SU-DHL-6 (cell line): ENCODE data around the gene FOXI2.

ENCODE experiments used
- H2AFZ ChIP-seq: fragments of 200-600 bp; sonication (generic); 2 replicates; pipeline ENCODE4 v1.6.1; 2014; ENCODE audit warnings: low read depth, mild to moderate bottlenecking, moderate library complexity, mixed read lengths, antibody characterized with exemption, low read length; ENCODE audit not compliant: severe bottlenecking
- H3F3A ChIP-seq: fragments of 200-600 bp; shearing (Covaris generic); 2 replicates; pipeline ENCODE4 v1.6.0; 2016; ENCODE audit warnings: antibody characterized with exemption, mild to moderate bottlenecking; ENCODE audit not compliant: insufficient read depth
- H3K27ac ChIP-seq: fragments of 200-600 bp; sonication (generic); 2 replicates; pipeline ENCODE4 v1.5.1; 2016; ENCODE audit warnings: low read depth, mild to moderate bottlenecking, low read length, moderate library complexity, mixed read lengths
- H3K27me3 ChIP-seq: fragments of 200-600 bp; sonication (generic), shearing (Covaris generic); 2 replicates; pipeline ENCODE4 v1.6.0; 2014; ENCODE audit warnings: mild to moderate bottlenecking, low read length
- H3K36me3 ChIP-seq: fragments of 200-600 bp; sonication (generic); 2 replicates; pipeline ENCODE4 v1.6.1; 2014; ENCODE audit warnings: mild to moderate bottlenecking, low read length, mixed read lengths
- H3K4me2 ChIP-seq: fragments of 300-600, 200-600 bp; shearing (Covaris generic), sonication (generic); 2 replicates; pipeline ENCODE4 v1.6.0; 2014; ENCODE audit warnings: low read length, low read depth, mild to moderate bottlenecking; ENCODE audit not compliant: poor library complexity, severe bottlenecking
- H3K4me3 ChIP-seq: fragments of 200-600 bp; sonication (generic); 2 replicates; pipeline ENCODE4 v1.5.1; 2014; ENCODE audit warnings: antibody characterized with exemption, low read length, mild to moderate bottlenecking, mixed read lengths; ENCODE audit not compliant: insufficient read depth, poor library complexity, severe bottlenecking
- H3K79me2 ChIP-seq: fragments of 200-600 bp; sonication (generic); 2 replicates; pipeline ENCODE4 v1.6.1; 2014; ENCODE audit warnings: mild to moderate bottlenecking, low read length, moderate library complexity; ENCODE audit not compliant: insufficient read depth
- H3K9ac ChIP-seq: fragments of 200-600 bp; sonication (generic); 2 replicates; pipeline ENCODE4 v1.7.0; 2014; ENCODE audit warnings: mild to moderate bottlenecking, low read length
- H3K9me2 ChIP-seq: fragments of 200-600 bp; sonication (generic); replicated peaks from 2 replicates; pipeline ENCODE4 v1.6.1; 2014; ENCODE audit warnings: low read length; ENCODE audit not compliant: insufficient read depth
- H3K9me3 ChIP-seq: fragments of 200-600 bp; sonication (generic); 2 replicates; pipeline ENCODE4 v1.6.1; 2014; ENCODE audit warnings: low read length, mixed read lengths; ENCODE audit not compliant: insufficient read depth
- H4K20me1 ChIP-seq: fragments of 200-600 bp; sonication (generic); 2 replicates; pipeline ENCODE4 v1.6.1; 2014; ENCODE audit warnings: low read depth, mild to moderate bottlenecking, antibody characterized with exemption, low read length, moderate library complexity, mixed read lengths
- EZH2phosphoT487 ChIP-seq: fragments of 200-600 bp; sonication (generic), shearing (Covaris generic); conservative IDR thresholded peaks from 2 replicates; pipeline ENCODE4 v1.6.1; 2018; ENCODE audit warnings: mild to moderate bottlenecking, antibody characterized with exemption, low read length, moderate library complexity, mixed read lengths
- TF ChIP-seq, protein P1 (sequence below): fragments of 200-600 bp; sonication (generic); IDR thresholded peaks from one replicate; pipeline ENCODE4 v1.5.1; 2017; ENCODE audit warnings: antibody characterized with exemption, mild to moderate bottlenecking, low read length, moderate library complexity; ENCODE audit not compliant: insufficient read depth, poor library complexity, severe bottlenecking

The FOXI2 gene

DNA sequence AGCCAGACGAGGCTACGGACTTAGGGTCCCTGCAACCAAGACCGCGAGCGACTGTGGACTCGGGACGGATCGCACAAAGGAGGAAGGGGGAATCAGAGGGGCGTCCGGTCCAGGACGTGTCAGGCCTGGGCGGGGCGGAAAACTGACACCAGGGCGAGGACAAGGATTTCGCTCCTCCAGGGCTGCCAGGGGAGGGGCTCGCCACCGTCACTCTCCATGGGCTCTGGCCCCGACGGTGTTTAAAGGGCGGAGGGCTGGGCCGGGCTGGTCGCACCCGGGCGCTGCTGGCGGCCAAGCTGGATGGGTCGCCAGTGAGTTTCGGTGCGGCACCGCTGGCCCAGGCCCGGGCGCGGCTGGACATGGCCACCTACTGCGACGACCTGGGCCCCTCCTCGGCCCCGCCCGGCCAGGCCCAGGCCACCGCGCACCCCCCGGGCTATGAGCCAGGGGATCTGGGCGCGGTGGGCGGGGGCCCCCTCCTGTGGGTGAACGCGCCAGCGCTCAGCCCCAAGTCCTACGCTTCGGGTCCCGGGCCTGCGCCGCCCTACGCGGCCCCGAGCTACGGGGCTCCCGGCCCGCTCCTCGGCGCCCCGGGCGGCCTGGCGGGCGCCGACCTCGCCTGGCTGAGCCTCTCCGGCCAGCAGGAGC lies at the start of gene FOXI2:
FOXI2 (plus strand) TSS at position 271 of the 648 bp plus-strand sequence; CDS start at position 360, 89 bp downstream.
- no peak within 1 kb of the TSS for H3K4me2 ChIP-seq
- H2AFZ ChIP-seq: no peak within 1 kb of the TSS
- no peaks in the 10 kb centered on the region for H3K36me3 ChIP-seq
- H3K9me2 ChIP-seq: no peaks in the 10 kb centered on the region
- H3K4me3 ChIP-seq: no peak within 1 kb of the TSS
- TF ChIP-seq, protein P1, sequence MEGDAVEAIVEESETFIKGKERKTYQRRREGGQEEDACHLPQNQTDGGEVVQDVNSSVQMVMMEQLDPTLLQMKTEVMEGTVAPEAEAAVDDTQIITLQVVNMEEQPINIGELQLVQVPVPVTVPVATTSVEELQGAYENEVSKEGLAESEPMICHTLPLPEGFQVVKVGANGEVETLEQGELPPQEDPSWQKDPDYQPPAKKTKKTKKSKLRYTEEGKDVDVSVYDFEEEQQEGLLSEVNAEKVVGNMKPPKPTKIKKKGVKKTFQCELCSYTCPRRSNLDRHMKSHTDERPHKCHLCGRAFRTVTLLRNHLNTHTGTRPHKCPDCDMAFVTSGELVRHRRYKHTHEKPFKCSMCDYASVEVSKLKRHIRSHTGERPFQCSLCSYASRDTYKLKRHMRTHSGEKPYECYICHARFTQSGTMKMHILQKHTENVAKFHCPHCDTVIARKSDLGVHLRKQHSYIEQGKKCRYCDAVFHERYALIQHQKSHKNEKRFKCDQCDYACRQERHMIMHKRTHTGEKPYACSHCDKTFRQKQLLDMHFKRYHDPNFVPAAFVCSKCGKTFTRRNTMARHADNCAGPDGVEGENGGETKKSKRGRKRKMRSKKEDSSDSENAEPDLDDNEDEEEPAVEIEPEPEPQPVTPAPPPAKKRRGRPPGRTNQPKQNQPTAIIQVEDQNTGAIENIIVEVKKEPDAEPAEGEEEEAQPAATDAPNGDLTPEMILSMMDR: no peak
- no peak for TF ChIP-seq EZH2phosphoT487
- H3K27me3 ChIP-seq: no peaks in the 10 kb centered on the region
- H3K27ac ChIP-seq: no peak within 1 kb of the TSS
- H4K20me1 ChIP-seq: no peaks in the 10 kb centered on the region
- no peak within 1 kb of the TSS for H3K9ac ChIP-seq
- H3K9me3 ChIP-seq: no peaks in the 10 kb centered on the region
- no peaks in the 10 kb centered on the region for H3F3A ChIP-seq
- no peaks in the 10 kb centered on the region for H3K79me2 ChIP-seq

DNA sequence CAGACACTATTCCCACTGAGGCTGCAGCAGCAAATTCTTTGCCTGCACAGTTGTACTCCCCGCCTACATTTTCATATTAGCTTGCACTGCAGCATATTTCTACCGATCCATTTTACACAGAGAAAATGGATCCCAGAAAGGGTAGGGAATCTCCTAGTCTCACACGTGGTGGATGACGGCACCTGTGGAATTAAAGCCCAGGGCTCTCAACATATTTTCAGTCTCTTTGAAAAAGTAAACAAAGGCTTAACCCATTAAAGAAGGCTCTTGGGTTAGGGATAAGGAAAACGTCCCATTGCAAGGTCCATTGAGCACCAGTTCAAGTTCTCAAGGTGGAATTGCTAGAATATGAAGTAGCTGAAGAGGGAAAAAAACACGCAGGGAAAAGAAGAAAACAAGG lies 49.4 kb upstream of the FOXI2 start:
- no peak for TF ChIP-seq EZH2phosphoT487
- TF ChIP-seq, protein P1: no peak
- Histone ChIP-seq H3K79me2 (no peaks in the 10 kb centered on the region), H3K4me2 (no peak overlapping the region), H3K36me3 (no peaks in the 10 kb centered on the region), H3K9ac (no peak overlapping the region), H3K9me3 (no peaks in the 10 kb centered on the region), H3F3A (no peaks in the 10 kb centered on the region), H3K27me3 (no peaks in the 10 kb centered on the region), H4K20me1 (no peaks in the 10 kb centered on the region), H3K27ac (no peak overlapping the region), H3K9me2 (no peaks in the 10 kb centered on the region), H3K4me3 (no peak overlapping the region), H2AFZ (no peak overlapping the region)

DNA sequence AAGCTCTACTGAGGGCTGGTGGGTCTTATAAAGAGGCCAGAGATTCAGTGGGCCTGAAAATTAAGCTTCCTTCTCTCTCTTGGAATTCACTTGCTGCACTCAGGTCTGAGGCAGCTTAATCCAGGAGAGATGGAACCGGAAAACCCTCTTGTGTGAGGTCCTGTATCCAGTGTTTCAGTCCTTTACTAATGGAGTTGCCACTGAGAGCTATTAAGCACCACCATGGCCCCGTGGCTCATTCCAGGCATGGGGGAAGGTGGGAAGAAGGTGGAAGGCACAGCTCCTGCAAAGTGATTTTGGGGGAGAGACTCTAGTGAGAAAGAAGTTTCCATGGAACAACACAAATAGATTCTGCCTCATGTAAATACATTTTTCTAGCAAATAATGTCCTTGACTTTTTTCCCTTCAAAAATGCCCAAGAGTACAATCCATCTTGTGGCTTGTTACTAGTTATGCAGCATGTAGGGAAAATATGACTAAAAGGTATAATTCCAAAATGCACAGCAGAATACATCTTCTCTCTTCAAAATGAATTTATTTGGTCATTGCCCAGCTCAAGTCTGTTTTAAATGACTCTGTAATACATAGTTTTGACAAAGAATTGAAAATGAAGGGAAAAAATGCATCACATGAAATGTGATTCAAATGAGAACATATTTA lies 46.7 kb upstream of the FOXI2 start:
- no peak overlapping the region for H3K27ac ChIP-seq
- no peaks in the 10 kb centered on the region for H3K36me3 ChIP-seq
- no peak overlapping the region for H2AFZ ChIP-seq
- H3K27me3 ChIP-seq: no peaks in the 10 kb centered on the region
- H3K79me2 ChIP-seq: no peaks in the 10 kb centered on the region
- no peaks in the 10 kb centered on the region for H3K9me2 ChIP-seq
- H3K4me3 ChIP-seq: no peak overlapping the region
- no peaks in the 10 kb centered on the region for H4K20me1 ChIP-seq
- H3F3A ChIP-seq: no peaks in the 10 kb centered on the region
- no peaks in the 10 kb centered on the region for H3K9me3 ChIP-seq
- H3K4me2 ChIP-seq: no peak overlapping the region
- no peak for TF ChIP-seq EZH2phosphoT487
- TF ChIP-seq, protein P1: no peak
- H3K9ac ChIP-seq: no peak overlapping the region
